Stimulated activated CD8-positive, alpha-beta memory T cell treated with anti-CD3 and anti-CD28 coated beads, Interleukin-15, amount 100 ng/mL, for 1 hour (primary cell): ENCODE results near the gene DPH5.

Experiments used
- DNase-seq: peaks from one replicate; pipeline ENCODE4 v3.0.0-alpha.2; 2020; ENCODE audit warnings: low read depth

DPH5 gene

GRCh38 chr1:101030881-101031280, 5.3 kb upstream of the DPH5 start:
- no peak for DNase-seq

GRCh38 chr1:101029184-101029583, 3.6 kb upstream of the DPH5 start:
- DNase-seq = no peak

DNA sequence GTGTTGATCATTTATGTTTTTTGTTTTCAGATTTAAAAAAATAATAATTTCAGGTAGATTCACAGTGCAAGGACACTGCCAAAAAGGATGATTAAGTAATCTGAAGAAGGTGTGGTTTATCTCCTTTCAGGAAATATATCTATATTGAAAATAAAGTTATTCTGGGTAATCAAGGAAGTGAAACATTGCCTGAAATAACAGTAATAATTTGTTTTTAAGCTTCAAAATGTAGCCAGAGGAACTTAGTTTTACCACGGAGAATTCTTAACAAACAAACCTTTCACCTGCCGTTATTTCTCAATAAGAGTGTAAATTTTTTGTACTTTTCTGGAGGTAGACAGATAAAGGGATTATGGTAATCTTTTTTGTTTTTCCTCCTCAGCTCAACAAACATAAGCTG, 2.9 kb upstream of the DPH5 start:
- DNase-seq = no peak

DNA sequence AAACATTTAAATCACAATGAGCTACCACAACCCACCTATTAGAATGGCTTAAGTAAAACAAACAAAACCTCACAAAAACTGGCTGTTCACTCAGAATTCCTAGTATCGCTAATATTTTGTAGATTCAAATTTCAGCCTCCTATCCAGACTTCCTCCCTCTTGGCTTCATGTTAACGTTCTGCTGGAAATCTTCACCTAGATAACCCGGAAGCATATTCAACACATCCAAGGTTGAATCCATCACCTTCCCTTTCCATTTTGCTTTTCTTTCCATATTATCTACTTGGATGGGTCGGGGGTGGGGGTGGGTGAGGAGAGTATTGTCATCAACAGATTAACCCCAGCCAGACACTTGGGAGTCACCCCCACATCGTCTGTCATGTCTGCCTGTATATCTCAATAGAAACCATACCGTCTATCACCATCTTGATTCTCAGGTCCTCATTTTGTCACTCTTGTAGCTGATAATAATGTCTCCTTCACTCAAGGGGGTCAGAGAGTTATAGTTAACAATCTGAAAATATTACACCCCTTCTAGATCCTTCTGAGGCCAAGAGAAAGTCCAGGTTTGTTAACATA, 1.7 kb upstream of the DPH5 start:
- no peak for DNase-seq

- no peak for DNase-seq
These were observed 825 bp upstream of the DPH5 start for GRCh38 chr1:101026430-101026788.

DNA sequence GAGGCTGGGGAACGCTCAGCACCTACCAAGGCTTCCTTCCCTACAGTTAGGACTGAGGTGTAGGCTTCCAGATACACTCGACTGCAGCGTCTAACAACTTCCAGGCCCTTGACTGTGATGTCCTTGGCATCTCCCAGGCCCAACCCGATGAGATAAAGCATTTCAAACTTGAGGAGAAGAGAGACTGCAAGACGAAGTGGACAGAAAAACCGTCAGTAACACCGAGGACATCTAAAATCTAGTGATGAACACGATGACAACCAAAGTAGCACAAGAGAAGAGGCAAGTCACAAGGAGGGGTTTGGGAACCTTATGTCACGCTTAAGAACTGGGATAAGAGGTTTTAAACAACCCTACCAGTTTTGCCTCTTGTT, 314 bp downstream of the DPH5 start:
- no peak for DNase-seq

- no peak for DNase-seq
These were observed 3.3 kb downstream of the DPH5 start for GRCh38 chr1:101022294-101022693.

GRCh38 chr1:101017448-101017847, 8.1 kb downstream of the DPH5 start:
- no peak for DNase-seq

GRCh38 chr1:101013776-101014175, 11.8 kb downstream of the DPH5 start:
- no peak for DNase-seq

DNA sequence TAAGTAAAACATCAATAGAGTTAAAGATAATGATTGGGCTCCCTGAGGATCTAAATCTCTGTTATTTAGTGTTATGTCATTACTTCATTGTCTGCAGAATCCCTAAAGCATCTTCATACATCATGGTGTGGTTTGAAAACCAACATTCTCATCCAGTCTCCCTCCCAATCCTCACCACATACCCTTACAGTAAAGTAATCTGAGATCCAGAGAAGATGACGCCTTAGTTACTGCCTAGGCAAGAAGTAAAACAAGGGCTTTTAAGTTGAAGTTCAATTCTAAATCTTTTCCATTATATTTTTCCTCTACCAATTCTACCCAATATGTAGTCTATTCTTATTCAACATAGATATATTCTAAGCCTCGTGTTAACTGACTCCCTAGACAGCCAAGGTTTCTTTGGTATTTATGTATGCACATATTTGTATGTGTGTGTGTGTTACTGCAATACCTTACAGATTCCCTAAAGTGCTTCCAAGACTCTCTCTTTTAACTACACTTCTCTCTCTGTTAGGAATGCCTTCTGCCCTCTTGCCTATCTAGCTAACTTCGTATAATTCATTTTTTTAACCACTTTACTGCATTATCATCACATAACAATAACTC, 17.3 kb downstream of the DPH5 start:
- no peak for DNase-seq

GRCh38 chr1:101006553-101006952, 19.0 kb downstream of the DPH5 start:
- DNase-seq = no peak

DNA sequence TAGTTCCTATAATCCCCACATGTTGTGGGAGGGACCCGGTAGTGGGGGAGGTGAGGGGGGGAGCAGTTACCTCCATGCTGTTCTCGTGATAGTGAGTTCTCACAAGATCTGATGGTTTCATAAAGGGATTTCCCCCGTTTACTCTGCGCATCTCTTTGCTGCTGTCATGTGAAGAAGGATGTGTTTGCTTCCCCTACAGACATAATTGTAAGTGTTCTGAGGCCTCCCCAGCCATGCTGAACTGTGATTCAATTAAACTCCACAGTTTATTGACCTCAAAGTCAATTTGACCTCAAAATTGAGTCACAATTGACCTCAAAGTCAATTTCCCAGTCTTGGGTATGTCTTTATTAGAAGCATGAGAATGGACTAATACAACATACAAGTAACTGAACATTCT, 19.7 kb downstream of the DPH5 start:
- DNase-seq = no peak

GRCh38 chr1:101005183-101005582, 20.4 kb downstream of the DPH5 start:
- DNase-seq = no peak

DNA sequence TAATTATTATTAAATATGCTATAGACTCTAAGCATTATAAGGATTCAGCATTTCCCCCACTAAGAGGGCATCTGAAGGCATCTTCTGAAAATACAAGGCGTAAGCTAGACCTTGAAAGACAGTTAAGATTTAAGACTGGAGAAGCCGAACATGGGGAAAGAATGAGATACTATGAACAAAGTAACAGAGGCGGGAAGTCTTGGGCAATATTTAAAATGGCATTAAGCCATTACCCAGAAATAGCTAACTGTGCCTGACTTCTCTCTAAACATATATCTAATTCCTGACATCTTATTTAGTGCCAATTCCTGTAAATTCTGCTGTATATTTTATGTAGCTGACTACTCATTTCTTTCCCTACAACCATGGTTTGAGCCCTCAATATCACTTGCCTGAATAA, 20.9 kb downstream of the DPH5 start:
- no peak for DNase-seq

GRCh38 chr1:101004061-101004460, 21.5 kb downstream of the DPH5 start:
- DNase-seq = no peak

DNA sequence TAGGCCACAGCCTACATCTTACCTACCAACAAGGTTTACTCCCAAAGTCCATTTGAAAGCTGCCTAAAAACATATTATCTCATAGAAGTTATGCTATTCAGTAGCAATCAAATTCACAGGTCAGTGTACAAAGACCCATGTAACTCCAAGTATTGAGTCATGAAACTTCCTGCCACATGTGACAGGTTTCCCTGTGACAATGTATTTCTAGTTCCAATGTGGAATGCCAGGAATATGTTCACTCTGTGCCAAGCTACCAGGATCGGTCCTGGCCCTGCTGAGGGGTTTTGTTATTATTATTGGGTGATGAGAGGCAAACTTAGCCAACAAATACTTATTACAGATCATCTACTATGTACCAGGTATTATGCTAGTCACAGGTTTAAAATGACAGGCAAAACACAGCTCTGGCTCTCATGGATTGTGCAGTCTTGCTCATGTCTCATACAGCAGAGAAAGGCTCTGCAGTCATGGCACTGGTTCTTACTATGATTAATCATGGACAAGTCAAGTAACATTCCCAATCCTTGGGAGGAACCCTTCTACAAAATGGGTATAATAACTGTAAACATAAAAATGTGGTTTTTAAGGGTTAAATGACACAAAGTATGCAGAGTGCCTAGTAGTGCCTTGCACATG, 22.5 kb downstream of the DPH5 start:
- DNase-seq = no peak

- no peak for DNase-seq
These were observed 23.0 kb downstream of the DPH5 start for GRCh38 chr1:101002551-101002950.

DNA sequence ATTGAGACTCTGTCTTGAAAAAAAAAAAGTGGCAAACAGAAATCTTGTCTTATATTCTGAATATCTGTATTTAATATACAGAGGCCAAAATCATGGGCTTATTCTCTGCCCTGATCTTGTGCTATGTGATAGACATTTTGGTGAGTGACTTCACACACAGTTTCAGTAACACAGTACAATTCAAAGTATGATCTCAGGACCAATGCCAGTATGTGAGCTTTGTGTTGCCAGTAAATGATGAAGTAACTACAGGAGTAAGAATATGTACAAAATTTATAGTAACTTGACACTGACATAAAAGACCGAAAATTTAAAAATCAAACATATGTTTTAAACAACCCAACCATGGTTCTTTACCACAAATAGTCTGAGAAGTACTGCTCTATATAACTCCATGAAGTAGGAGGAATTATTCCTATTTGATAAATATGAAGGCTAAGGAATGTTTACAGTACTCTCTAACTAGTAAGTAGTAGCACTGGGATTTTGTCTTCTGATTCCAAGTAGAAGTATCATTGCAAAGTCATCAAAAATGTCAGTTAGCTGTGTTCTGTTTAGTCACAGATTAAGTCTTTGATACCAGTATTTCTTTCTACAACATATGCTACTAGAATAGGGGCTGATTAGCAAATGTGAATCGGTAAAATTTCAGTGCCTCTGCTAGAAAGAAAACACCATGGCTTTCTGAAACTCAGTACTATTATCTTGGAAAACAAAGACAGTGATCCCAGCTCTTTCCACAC, 25.3 kb downstream of the DPH5 start:
- no peak for DNase-seq

GRCh38 chr1:100998426-100998825, 27.2 kb downstream of the DPH5 start:
- DNase-seq = no peak

DNA sequence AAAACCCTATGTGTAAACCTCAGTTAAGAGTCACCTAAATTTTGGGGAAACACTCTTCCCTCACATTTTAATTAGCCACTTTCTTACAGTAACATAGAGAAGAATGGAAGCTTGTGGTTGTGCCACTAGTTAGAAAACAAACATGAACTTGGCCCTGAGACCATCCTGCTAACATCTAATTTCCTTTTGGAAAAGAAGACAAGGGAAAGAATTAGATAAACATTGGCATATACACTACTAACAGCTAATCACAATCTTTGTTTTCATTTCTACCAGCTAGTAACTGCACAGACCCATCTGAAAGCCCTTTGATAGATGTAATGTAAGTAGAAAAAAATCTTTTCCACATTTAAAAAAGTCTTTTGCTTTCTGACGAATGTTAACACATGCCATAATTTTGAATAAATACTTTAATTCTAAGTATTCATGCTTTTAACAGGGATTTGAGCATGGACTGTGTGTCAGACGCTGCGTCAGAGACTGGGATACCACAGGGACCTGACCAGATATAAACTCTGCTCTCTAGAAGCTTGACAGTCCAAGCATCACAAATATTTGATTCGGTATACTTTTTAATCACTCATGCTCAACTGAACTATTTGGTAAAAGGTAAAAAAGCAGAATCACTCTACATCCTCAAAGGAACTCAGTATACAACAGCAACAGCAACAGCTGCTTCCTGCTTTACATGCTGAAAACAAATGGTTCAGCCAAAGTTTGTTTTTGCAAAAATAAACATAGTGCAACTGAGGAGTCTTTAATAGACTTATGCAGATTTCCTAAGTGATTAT, 30.2 kb downstream of the DPH5 start:
- no peak for DNase-seq

- no peak for DNase-seq
These were observed 36.1 kb downstream of the DPH5 start for GRCh38 chr1:100989306-100990077.

GRCh38 chr1:100988121-100988520, 37.5 kb downstream of the DPH5 start:
- DNase-seq = no peak
